ENCODE measurements around the gene ATXN1. TPM values are rescaled to one million over a fixed set of nuclear protein-coding genes. Genes with fewer than 3 reads are reported as not detected.

Gene ATXN1
- total RNA-seq, 4 donors from 2014 or later = 26.4 to 46.4 (median 36.1) TPM

GRCh38 chr6:16804546-16805242, 43.4 kb upstream of the ATXN1 start:
- no peak for ATAC-seq (ENCODE audit: low FRiP score)
- TF ChIP-seq CTCF (IDR thresholded peaks at IDR 0.05) = no peak
- DNase-seq (ENCODE audit: low spot score) = no peak

GRCh38 chr6:16803294-16804200, 42.3 kb upstream of the ATXN1 start:
- ATAC-seq (ENCODE audit: low FRiP score) (peak; percentile 40), DNase-seq (ENCODE audit: low spot score) (no peak)
- no peak for TF ChIP-seq CTCF (IDR thresholded peaks at IDR 0.05)

GRCh38 chr6:16802071-16802470, 40.8 kb upstream of the ATXN1 start:
- no peak for TF ChIP-seq CTCF (IDR thresholded peaks at IDR 0.05)
- ATAC-seq (ENCODE audit: low FRiP score) (no peak), DNase-seq (ENCODE audit: low spot score) (no peak)

- no peak for TF ChIP-seq CTCF (IDR thresholded peaks at IDR 0.05)
- no peak for ATAC-seq (ENCODE audit: low FRiP score)
Measured at GRCh38 chr6:16800942-16801341, 39.7 kb upstream of the ATXN1 start.

GRCh38 chr6:16800341-16800740, 39.1 kb upstream of the ATXN1 start:
- ATAC-seq (ENCODE audit: low FRiP score) = no peak
- DNase-seq (ENCODE audit: low spot score) = no peak
- TF ChIP-seq CTCF (IDR thresholded peaks at IDR 0.05) = no peak

More at GRCh38 chr6:16800942-16801341, 39.7 kb upstream of the ATXN1 start:
- DNase-seq (ENCODE audit: low spot score) = no peak

GRCh38 chr6:16799279-16800193, 38.3 kb upstream of the ATXN1 start:
- ATAC-seq (ENCODE audit: low FRiP score) = no peak

More at GRCh38 chr6:16799279-16800193, 38.3 kb upstream of the ATXN1 start:
- no peak for TF ChIP-seq CTCF (IDR thresholded peaks at IDR 0.05)
- DNase-seq (ENCODE audit: low spot score) = no peak
